SK-N-SH treated with all-trans-retinoic acid at 6 μM for 48 hours (cell line): ENCODE data around the gene LDB2.

Experiments
- OSR1 ChIP-seq: fragments of 250-450 bp; sonication (Bioruptor Pico); IDR thresholded peaks from 2 replicates; pipeline ENCODE4 v1.8.0; 2022; ENCODE audit warnings: moderate library complexity, mild to moderate bottlenecking, inconsistent platforms
- PPARA ChIP-seq: fragments of 250-450 bp; sonication (Bioruptor Pico); IDR thresholded peaks from 2 replicates; pipeline ENCODE4 v1.5.0; 2020; ENCODE audit warnings: mild to moderate bottlenecking, borderline replicate concordance
- SNAI2 ChIP-seq: fragments of 250-450 bp; sonication (Bioruptor Pico); IDR thresholded peaks from 2 replicates; pipeline ENCODE4 v1.5.0; 2020; ENCODE audit warnings: mild to moderate bottlenecking, moderate library complexity
- TCF4 ChIP-seq: fragments of 250-450 bp; sonication (Bioruptor Pico); IDR thresholded peaks from 2 replicates; pipeline ENCODE4 v1.8.0; 2021; ENCODE audit warnings: mild to moderate bottlenecking, moderate library complexity, borderline replicate concordance
- ZFP3 ChIP-seq: fragments of 250-450 bp; sonication (Bioruptor Pico); IDR thresholded peaks from 2 replicates; pipeline ENCODE4 v1.5.0; 2020; ENCODE audit warnings: mild to moderate bottlenecking, moderate library complexity
- ZFP30 ChIP-seq: fragments of 450-650 bp; formaldehyde crosslinking; IDR thresholded peaks from 2 replicates; pipeline ENCODE4 v1.5.0; 2022; ENCODE audit warnings: mild to moderate bottlenecking, moderate library complexity
- ZNF8 ChIP-seq: fragments of 450-650 bp; formaldehyde crosslinking; IDR thresholded peaks from 2 replicates; pipeline ENCODE4 v1.5.0; 2020; ENCODE audit warnings: mild to moderate bottlenecking, moderate library complexity
- TF ChIP-seq, protein P1 (sequence below): fragments of 250-450 bp; sonication (Bioruptor Pico); IDR thresholded peaks from 2 replicates; pipeline ENCODE4 v1.8.0; 2020; ENCODE audit warnings: mild to moderate bottlenecking, moderate library complexity, borderline replicate concordance
- TF ChIP-seq, protein P2 (sequence below): fragments of 250-450 bp; sonication (Bioruptor Pico); IDR thresholded peaks from 2 replicates; pipeline ENCODE4 v1.5.0; 2020; ENCODE audit warnings: mild to moderate bottlenecking, moderate library complexity
- TF ChIP-seq, protein P3 (sequence below): fragments of 250-450 bp; sonication (Bioruptor Pico); IDR thresholded peaks from 2 replicates; pipeline ENCODE4 v1.5.1; 2021; ENCODE audit warnings: mild to moderate bottlenecking, moderate library complexity
- TF ChIP-seq, protein P4 (sequence below): fragments of 250-450 bp; sonication (Bioruptor Pico); IDR thresholded peaks from 2 replicates; pipeline ENCODE4 v1.5.1; 2020; ENCODE audit warnings: low read depth, mild to moderate bottlenecking, moderate library complexity
- TF ChIP-seq, protein P5 (sequence below): fragments of 250-450 bp; sonication (Bioruptor Pico); IDR thresholded peaks from 2 replicates; pipeline ENCODE4 v1.8.0; 2021; ENCODE audit warnings: low read depth, mild to moderate bottlenecking, moderate library complexity, borderline replicate concordance

DNA sequence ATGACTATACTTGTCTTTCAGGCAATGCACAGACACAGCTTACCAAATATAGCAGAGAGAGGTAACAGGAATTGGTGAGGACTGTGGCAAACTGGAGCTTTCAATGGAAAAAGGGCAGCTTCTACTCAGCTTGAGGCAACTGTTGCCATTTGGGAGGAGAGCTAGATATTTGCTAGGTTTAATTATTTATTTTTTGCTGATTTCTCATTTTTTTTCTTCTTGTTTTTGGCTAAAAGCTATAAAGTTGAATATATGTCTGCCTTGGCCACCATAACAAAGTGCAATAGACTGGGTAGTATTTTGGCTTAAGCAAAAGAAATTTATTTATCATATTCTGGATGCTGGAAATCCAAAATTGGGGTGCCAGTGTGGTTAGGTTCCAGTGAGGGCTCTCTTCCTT lies 93.9 kb downstream of the LDB2 start:
- TF ChIP-seq OSR1 (CRISPR knock-in tag) (no peak), SNAI2 (CRISPR knock-in tag) (no peak), ZFP3 (CRISPR knock-in tag) (no peak), TCF4 (CRISPR knock-in tag) (no peak), ZFP30 (CRISPR knock-in tag) (no peak), PPARA (CRISPR knock-in tag) (no peak), ZNF8 (no peak)
- TF ChIP-seq, protein P1, sequence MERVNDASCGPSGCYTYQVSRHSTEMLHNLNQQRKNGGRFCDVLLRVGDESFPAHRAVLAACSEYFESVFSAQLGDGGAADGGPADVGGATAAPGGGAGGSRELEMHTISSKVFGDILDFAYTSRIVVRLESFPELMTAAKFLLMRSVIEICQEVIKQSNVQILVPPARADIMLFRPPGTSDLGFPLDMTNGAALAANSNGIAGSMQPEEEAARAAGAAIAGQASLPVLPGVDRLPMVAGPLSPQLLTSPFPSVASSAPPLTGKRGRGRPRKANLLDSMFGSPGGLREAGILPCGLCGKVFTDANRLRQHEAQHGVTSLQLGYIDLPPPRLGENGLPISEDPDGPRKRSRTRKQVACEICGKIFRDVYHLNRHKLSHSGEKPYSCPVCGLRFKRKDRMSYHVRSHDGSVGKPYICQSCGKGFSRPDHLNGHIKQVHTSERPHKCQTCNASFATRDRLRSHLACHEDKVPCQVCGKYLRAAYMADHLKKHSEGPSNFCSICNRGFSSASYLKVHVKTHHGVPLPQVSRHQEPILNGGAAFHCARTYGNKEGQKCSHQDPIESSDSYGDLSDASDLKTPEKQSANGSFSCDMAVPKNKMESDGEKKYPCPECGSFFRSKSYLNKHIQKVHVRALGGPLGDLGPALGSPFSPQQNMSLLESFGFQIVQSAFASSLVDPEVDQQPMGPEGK, result no peak
- TF ChIP-seq, protein P2, sequence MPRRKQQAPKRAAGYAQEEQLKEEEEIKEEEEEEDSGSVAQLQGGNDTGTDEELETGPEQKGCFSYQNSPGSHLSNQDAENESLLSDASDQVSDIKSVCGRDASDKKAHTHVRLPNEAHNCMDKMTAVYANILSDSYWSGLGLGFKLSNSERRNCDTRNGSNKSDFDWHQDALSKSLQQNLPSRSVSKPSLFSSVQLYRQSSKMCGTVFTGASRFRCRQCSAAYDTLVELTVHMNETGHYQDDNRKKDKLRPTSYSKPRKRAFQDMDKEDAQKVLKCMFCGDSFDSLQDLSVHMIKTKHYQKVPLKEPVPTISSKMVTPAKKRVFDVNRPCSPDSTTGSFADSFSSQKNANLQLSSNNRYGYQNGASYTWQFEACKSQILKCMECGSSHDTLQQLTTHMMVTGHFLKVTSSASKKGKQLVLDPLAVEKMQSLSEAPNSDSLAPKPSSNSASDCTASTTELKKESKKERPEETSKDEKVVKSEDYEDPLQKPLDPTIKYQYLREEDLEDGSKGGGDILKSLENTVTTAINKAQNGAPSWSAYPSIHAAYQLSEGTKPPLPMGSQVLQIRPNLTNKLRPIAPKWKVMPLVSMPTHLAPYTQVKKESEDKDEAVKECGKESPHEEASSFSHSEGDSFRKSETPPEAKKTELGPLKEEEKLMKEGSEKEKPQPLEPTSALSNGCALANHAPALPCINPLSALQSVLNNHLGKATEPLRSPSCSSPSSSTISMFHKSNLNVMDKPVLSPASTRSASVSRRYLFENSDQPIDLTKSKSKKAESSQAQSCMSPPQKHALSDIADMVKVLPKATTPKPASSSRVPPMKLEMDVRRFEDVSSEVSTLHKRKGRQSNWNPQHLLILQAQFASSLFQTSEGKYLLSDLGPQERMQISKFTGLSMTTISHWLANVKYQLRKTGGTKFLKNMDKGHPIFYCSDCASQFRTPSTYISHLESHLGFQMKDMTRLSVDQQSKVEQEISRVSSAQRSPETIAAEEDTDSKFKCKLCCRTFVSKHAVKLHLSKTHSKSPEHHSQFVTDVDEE (CRISPR knock-in tag), result no peak
- TF ChIP-seq, protein P3, sequence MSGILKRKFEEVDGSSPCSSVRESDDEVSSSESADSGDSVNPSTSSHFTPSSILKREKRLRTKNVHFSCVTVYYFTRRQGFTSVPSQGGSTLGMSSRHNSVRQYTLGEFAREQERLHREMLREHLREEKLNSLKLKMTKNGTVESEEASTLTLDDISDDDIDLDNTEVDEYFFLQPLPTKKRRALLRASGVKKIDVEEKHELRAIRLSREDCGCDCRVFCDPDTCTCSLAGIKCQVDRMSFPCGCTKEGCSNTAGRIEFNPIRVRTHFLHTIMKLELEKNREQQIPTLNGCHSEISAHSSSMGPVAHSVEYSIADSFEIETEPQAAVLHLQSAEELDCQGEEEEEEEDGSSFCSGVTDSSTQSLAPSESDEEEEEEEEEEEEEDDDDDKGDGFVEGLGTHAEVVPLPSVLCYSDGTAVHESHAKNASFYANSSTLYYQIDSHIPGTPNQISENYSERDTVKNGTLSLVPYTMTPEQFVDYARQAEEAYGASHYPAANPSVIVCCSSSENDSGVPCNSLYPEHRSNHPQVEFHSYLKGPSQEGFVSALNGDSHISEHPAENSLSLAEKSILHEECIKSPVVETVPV (CRISPR knock-in tag), result no peak
- TF ChIP-seq, protein P4, sequence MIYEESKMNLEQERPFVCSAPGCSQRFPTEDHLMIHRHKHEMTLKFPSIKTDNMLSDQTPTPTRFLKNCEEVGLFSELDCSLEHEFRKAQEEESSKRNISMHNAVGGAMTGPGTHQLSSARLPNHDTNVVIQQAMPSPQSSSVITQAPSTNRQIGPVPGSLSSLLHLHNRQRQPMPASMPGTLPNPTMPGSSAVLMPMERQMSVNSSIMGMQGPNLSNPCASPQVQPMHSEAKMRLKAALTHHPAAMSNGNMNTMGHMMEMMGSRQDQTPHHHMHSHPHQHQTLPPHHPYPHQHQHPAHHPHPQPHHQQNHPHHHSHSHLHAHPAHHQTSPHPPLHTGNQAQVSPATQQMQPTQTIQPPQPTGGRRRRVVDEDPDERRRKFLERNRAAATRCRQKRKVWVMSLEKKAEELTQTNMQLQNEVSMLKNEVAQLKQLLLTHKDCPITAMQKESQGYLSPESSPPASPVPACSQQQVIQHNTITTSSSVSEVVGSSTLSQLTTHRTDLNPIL (CRISPR knock-in tag), result no peak
- TF ChIP-seq, protein P5, sequence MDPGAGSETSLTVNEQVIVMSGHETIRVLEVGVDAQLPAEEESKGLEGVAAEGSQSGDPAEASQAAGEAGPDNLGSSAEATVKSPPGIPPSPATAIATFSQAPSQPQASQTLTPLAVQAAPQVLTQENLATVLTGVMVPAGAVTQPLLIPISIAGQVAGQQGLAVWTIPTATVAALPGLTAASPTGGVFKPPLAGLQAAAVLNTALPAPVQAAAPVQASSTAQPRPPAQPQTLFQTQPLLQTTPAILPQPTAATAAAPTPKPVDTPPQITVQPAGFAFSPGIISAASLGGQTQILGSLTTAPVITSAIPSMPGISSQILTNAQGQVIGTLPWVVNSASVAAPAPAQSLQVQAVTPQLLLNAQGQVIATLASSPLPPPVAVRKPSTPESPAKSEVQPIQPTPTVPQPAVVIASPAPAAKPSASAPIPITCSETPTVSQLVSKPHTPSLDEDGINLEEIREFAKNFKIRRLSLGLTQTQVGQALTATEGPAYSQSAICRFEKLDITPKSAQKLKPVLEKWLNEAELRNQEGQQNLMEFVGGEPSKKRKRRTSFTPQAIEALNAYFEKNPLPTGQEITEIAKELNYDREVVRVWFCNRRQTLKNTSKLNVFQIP (CRISPR knock-in tag), result no peak
